ENCODE results near the gene ST6GALNAC2. TPM values are rescaled to one million over a fixed set of nuclear protein-coding genes. Genes with fewer than 3 reads are reported as not detected.
"Not testable (repeated sequence)": the region's sequence is repeated elsewhere in the genome, so short reads cannot be mapped to it uniquely, and the experiment has no call there.

Gene ST6GALNAC2
- total RNA-seq, 1 experiment from 2014 or later = 11.6 TPM

GRCh38 chr17:76561332-76561731 lies 24.3 kb downstream of the ST6GALNAC2 start:
- peaks cover 94% of the 10 kb centered on the region for H3K36me3 Mint-ChIP-seq (ENCODE audit: insufficient read depth, unreplicated experiment)
- intact Hi-C loops (cut with micrococcal nuclease; ENCODE audit: unreplicated experiment) = no loop called here
- no peaks in the 10 kb centered on the region for H3K9me3 Mint-ChIP-seq (ENCODE audit: low read depth, unreplicated experiment)
- CTCF ChIA-PET = no interaction called here
- no TSS peak for BruUV-seq (replicated peaks)
- TF ChIP-seq CTCF (IDR thresholded peaks at IDR 0.05; ENCODE audit: unreplicated experiment) = no peak
- H3K27ac Mint-ChIP-seq (ENCODE audit: unreplicated experiment) = no peak overlapping the region
- no peaks in the 10 kb centered on the region for H3K27me3 Mint-ChIP-seq (ENCODE audit: unreplicated experiment)
- peaks cover 19% of the 10 kb centered on the region for H3K4me1 Mint-ChIP-seq (ENCODE audit: low read depth, unreplicated experiment)
- no peak for DNase-seq
- H3K4me3 Mint-ChIP-seq (ENCODE audit: low read depth, unreplicated experiment) = peak overlapping the region; percentile 12

GRCh38 chr17:76560877-76561221 lies 24.8 kb downstream of the ST6GALNAC2 start:
- DNase-seq = no peak
- H3K4me3 Mint-ChIP-seq (ENCODE audit: low read depth, unreplicated experiment) = no peak overlapping the region
- intact Hi-C loops (cut with micrococcal nuclease; ENCODE audit: unreplicated experiment) = no loop called here
- H3K27me3 Mint-ChIP-seq (ENCODE audit: unreplicated experiment) = no peaks in the 10 kb centered on the region
- no peak overlapping the region for H3K27ac Mint-ChIP-seq (ENCODE audit: unreplicated experiment)
- peaks cover 14% of the 10 kb centered on the region for H3K4me1 Mint-ChIP-seq (ENCODE audit: low read depth, unreplicated experiment)
- no peak for TF ChIP-seq CTCF (IDR thresholded peaks at IDR 0.05; ENCODE audit: unreplicated experiment)
- peaks cover 90% of the 10 kb centered on the region for H3K36me3 Mint-ChIP-seq (ENCODE audit: insufficient read depth, unreplicated experiment)
- CTCF ChIA-PET = no interaction called here
- H3K9me3 Mint-ChIP-seq (ENCODE audit: low read depth, unreplicated experiment) = no peaks in the 10 kb centered on the region
- no TSS peak for BruUV-seq (replicated peaks)

- intact Hi-C loops (cut with micrococcal nuclease; ENCODE audit: unreplicated experiment) = no loop called here
- Mint-ChIP-seq H3K27me3 (ENCODE audit: unreplicated experiment) (no peaks in the 10 kb centered on the region), H3K36me3 (ENCODE audit: insufficient read depth, unreplicated experiment) (peaks cover 84% of the 10 kb centered on the region), H3K9me3 (ENCODE audit: low read depth, unreplicated experiment) (no peaks in the 10 kb centered on the region), H3K4me1 (ENCODE audit: low read depth, unreplicated experiment) (peaks cover 8% of the 10 kb centered on the region), H3K27ac (ENCODE audit: unreplicated experiment) (peak overlapping the region; percentile 44), H3K4me3 (ENCODE audit: low read depth, unreplicated experiment) (peak overlapping the region; percentile 91)
- CTCF ChIA-PET = interaction anchor here (0.6 kb wide), 2 partner anchors 52 to 376 kb away, joined by 3 to 6 read pairs; no protein-coding TSS in a partner anchor
- no peak for TF ChIP-seq CTCF (IDR thresholded peaks at IDR 0.05; ENCODE audit: unreplicated experiment)
- no TSS peak for BruUV-seq (replicated peaks)
- no peak for DNase-seq
Observed at GRCh38 chr17:76560036-76560876, 25.4 kb downstream of the ST6GALNAC2 start.

- CTCF ChIA-PET = interaction anchor here (0.6 kb wide), 1 partner anchor 376 kb away, joined by 3 read pairs; no protein-coding TSS in a partner anchor
- H3K4me1 Mint-ChIP-seq (ENCODE audit: low read depth, unreplicated experiment); H3K27me3 Mint-ChIP-seq (ENCODE audit: unreplicated experiment); H3K9me3 Mint-ChIP-seq (ENCODE audit: low read depth, unreplicated experiment); BruUV-seq (replicated peaks); DNase-seq; H3K27ac Mint-ChIP-seq (ENCODE audit: unreplicated experiment); intact Hi-C loops (cut with micrococcal nuclease; ENCODE audit: unreplicated experiment): not testable (repeated sequence)
- H3K4me3 Mint-ChIP-seq (ENCODE audit: low read depth, unreplicated experiment) = peak overlapping the region; percentile 91
- H3K36me3 Mint-ChIP-seq (ENCODE audit: insufficient read depth, unreplicated experiment) = peaks cover 76% of the 10 kb centered on the region
Observed at GRCh38 chr17:76559460-76559859, 26.2 kb downstream of the ST6GALNAC2 start.
